HPDE6-E6E7 (cell line): ENCODE measurements around the gene UTY.

Experiments
- DNase-seq: peaks from one replicate; pipeline ENCODE4 v3.0.0; 2011; ENCODE audit warnings: missing footprints; ENCODE audit errors: extremely low spot score

Gene UTY

DNA sequence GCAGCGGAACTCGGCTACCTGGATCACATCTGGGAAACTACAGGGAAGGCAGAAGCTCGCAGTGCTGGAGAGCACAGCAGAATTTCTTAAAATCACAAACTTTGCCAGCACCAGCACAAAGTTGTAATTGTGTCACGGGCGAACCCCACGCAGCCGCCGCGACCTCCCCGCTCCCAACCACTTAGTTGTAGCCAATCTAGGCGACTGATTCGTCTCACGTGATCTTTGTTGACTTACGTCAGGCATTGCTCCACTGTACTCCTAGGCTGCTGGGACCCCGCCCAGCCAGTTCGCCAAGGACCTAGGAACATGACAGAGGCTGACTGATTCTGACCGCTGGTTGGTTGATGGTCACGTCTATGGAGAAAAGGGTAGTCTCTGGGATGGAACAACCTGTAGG lies at the start of gene UTY:
Gene UTY, minus strand, starts transcription at position 206 of the 400 bp plus-strand sequence. CDS start 368 bp downstream, outside the sequence.
- no peak for DNase-seq

DNA sequence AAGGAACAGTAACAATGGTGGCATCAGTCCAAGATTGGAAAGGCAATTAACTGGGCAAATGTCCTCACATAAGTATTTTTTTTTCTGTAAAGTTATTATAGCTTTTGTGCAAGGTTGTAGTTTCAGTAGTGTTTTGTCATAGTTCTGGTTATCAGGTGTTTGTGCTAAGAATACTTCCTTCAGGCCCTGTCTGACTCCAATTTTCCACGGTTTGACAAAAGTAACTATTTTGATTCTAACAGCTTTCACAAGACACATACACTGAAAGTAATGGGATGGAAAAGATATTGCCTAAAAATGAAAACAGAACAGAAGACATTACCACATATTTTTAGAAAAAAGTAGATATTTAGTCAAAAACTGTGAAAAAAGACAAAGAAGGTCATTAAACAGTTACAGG lies 40.6 kb upstream of the UTY start:
- DNase-seq: no peak

DNA sequence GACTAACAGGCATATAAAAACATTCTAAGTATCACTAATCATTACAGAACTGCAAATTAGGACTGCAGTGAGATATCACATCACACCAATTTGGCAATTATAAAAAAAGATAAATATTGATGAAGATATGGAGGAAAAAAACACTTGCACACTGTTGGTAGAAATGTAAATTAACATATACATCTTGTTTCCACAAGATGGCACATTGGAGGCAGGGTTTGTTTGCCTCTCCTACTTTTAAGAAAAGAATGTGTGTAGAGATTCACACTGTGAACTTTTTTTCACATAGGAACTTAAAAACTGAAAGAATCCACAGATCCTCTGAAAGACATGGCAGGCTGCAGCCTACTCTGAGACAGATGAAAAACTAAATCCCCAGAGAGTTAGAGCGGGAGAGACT lies 21.4 kb upstream of the UTY start:
- no peak for DNase-seq

DNA sequence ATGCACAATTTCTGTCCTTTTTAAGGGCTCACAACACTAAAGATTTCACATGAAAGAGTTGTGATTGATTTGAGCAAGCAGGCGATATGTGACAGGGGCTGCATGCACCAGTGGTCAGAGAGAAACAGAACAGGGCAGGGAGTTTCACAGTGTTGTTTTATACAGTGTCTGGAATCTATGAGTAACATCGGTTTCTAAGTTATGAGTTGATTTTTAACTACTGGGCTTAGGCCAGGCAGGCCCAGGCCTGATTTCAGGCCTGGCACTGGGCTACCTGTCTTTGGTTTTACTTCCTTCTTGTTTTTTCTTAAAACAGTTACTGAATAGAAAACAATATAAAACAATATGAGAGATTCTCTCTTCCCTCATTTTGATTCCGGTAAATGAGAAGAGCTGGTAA lies 13.9 kb upstream of the UTY start:
- no peak for DNase-seq

DNA sequence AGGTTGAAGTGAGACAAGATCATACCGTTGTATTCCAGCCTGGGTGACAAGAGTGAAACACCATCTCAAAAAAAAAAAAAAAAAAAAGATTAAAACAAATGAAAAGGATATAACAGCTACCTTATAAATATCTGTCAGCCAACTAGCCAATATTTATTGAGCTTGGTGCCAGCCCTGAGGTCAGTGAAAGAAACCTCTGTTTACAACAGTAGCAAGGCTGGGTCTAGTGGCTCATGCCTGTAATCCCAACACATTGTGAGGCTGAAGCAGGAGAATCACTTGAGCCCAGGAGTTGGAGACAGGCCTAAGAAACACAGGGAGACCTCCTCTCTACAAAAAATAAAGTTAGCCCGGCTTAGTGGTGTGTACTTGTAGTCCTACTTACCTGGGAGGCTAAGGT lies 12.6 kb upstream of the UTY start:
- no peak for DNase-seq

DNA sequence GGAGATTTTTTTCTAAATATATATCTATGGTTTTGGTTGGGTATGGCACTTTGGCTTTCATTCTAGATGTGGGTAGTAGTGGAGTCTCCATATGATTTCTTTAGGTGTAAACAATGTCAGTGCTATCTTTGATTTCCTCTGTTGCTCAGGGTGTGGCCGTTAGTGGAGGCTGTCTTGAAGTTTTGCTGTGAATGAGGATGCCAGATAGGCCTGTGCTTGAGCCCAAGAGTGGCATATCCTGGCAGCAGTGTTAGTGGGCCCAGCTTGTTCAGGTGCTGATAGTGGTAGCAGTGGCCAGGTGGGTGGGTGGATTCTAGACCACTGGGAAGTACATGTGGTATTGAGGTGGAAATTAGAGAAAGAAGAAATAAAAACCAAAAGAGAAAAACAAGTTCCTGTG lies 8.9 kb upstream of the UTY start:
- DNase-seq: no peak

DNA sequence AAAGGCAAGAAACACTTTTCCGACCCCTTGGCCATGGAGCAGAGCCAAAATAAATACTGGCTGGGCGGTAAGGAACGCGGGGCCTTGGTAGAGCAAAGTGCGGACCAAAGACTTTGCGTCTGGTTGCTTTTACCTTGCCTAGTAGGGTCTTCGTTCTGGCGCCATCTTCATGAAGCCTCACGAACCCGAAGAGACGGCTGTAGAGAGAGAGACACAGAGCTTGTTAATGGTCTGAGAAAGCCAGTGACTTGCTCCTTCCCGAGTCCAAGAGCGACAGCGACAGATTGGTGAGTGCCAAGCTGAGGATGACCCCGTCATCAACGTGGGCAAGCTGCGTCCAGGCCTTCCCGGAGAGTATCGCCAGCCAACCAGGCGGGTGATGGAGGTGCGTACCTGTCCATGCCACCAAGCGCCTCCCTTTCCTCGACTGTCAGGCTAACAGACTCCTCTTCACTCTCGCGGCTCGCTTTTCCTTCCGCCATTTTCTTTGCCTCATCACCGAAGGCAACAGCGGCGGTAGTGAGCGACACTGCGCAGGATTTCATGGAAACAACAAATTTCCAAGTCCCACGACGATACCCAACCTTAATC lies 617 bp downstream of the UTY start:
- DNase-seq: no peak

DNA sequence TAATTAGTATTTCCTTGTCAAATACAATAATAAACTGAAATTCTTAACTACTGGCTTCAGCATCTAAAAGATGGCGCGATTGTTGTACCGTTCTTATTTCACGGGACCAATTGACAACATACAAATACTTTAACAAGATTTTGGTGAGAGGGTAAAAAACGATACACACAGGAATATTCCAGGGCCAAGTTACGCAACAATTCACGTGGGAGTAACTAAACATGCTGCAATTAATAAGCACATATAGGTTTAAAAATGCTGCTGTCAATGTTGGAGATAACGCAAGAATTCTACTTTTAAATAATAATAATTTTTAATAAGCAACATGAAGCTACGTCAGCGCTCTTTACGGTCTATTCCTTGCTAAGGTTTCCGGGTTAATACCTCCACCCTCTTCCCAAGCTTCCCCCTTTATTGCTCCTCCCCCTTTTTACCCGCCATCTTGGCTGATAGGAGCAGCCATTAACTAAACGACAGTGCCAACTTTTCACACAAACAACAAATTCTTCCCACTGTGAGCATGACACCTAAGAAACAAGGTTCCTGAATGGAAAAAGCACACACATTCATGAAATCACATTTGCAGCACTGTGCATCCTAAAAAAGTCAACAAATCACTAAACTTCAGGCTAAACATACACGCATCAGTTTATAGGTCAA lies 1.6 kb downstream of the UTY start:
- DNase-seq: no peak

DNA sequence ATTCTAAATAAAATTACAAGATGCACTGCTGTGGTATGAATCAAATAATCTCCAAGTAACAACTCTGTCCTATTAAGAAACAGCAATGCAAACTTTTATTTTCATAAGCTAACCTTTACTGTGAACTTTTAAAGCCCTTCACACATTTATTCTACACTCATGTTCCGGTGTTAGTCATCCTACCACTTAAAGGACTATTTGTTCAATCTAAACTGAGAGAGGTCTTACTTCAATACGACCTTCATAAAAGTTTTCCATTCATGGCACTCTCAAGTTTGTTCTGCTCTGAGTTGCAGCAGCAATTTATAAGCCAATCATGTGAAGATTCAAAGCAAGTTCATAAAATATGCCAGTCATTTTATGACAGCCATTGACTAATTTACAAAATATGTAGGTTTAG lies 4.8 kb downstream of the UTY start:
- no peak for DNase-seq

DNA sequence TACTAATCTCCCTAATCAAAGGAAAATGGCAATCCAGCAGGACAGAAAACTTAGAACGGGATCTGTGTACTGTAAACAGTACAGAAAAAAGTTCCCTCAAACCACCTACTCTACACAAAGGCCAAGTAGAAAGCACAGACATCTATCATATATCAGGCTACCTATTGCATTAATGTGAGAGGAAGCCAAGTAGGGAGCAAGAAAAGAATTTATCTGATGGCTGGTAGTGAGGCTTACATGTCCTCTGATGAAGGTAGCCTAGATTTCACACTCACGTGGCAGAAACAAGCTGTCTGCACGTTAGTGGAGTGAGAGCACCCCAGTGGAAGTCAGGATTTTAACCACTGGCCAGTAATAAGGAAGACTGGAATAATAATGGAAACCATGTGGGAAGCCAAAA lies 28.3 kb downstream of the UTY start:
- DNase-seq: no peak

DNA sequence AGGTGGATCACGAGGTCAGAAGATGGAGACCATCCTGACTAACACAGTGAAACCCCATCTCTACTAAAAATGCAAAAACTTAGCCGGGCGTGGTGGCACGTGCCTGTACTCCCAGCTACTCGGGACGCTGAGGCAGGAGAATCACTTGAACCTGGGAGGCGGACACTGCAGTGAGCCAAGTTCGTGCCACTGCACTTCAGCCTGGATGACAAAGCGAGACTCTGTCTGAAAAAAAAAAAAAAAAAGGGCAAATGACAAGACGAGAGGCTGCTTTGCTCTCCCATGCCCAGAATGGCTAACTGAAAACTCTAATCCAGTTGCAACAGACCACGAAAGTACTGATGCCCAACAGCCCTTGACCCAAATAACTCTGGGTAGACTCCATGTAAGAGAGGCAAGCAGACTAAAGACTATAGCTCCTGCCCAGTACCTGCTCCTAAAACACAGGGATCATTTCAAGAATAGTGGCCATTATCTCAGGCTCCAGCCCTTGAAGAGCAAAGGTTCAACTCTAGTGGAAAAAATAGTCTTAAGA lies 29.2 kb downstream of the UTY start:
- DNase-seq: no peak

DNA sequence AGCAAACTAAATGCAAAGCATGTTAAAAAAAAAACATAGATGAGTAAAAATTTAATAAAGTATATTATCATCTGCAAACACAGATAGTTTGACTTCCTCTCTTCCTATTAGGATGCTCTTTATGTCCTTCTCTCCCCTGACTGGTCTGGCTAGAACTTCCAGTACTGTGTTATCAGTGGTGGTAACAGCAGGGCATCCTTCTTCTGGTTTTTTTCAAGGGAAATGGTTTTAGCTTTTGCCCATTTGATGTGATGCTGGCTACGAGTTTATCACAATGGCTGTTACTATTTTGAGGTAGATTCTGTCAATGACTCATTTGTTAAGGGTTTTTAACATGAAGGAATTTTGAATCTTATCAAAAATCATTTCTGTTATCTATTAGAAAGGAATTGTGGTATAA lies 34.3 kb downstream of the UTY start:
- no peak for DNase-seq

DNA sequence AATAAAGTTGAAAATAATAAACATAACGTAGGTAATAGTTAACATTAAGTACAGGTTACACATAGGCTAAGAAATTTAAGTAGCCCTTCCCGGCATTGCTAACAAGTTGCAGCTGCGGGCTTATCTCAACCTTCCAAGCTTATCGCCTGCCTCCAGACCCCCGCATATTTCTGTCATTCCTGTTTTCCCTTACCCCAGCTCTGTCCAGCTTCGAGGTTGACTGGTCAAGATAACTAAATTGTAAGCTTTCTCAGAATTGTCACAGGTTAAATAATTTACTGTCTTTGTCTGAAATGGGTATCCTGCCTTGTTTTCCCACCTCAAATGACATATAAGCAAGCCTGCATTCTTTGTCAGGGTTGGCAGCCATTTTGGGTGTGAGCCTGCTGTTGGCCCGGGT lies 36.7 kb downstream of the UTY start:
- DNase-seq: no peak

DNA sequence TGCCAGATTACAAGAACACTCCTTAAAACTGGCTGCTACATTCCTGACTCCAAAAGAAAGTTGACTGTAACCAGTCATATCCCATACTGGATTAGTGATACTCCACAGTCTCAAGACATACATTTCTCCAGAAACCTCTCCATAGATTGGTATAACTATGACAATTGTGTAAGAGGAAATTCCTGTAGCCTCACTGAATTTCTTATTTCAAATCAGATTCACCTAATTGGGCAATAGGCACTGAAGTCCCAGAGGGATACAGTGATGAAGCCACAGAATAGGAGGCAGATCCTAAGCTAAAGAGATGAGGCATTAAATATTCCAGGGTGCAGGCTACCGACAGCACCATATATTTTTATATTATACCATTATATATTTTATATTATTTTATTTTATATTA lies 39.0 kb downstream of the UTY start:
- DNase-seq: no peak

DNA sequence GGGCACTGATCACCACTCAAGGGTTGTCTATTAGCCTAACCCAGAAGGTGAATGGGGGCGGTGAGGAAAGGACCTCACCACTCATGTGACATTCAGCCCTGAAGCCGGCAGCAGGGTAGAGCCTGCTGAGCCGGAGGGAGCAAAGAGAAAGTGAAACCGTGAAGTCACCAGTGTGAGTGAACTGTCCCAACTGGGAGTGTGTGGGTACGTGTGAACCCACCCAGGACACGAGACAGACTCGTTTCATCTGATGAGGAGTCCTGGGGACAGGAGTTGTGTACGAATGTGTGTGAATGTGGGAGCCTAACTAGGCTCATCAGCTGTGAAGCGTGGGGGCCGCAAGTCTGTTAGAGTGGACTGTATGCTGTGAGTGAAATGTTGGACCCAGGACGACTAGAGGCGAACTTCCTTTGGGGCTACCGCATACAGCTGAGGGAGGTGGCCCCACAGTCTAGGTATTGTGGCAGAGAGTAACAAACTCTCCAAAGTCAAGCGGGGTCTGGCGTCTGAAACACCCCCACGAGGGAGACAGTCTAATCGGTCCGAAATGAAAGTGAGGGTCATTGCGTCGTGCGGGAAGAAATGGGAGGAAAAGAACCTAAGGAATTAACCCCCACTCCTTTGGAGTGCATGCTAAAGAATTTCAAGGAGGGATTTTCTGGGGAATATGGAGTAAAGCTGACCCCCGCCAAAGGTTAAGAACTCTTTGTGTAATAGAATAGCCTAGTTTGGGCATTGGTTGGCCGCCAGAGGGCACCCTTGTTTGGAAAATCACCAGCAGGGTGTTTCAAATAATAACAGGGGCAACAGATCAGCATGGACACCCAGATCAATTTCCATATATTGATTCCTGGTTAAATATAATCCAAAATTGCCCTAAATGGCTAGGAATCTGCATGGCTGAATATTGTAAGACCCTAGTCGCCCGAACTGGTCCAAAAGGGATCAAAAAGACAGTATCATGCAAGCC lies 43.6 kb downstream of the UTY start:
- DNase-seq: no peak

DNA sequence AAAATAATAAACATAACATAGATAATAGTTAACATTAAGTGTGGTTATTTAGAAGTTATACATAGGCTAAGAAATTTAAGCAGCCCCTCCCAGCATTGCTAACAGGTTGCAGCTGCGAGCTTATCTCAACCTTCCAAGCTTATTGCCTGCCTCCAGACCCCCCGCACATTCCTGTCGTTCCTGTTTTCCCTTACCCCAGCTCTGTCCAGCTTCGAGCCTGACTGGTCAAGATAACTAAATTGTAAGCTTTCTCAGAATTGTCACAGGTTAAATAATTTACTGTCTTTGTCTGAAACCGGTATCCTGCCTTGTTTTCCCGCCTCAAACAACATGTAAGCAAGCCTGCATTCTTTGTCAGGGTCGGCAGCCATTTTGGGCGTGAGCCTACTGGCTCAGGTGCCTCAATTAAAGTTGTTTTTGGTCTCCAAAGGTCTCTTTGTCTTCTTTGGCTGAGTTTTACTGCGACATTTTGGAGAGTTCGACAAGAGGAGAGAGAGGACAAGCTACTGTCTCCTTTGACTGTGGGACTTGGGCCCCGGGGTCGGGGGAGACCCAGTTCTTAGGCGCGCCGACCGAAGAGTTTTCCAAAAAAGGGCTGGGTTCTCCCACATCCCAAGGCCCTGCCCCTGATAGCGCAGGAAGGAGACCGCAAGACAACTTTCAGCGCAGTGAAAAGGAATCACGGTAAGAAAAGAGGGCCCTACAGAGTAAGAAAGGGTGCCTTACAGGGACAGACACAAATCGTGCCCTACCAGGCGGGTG lies 44.4 kb downstream of the UTY start:
- DNase-seq: no peak

DNA sequence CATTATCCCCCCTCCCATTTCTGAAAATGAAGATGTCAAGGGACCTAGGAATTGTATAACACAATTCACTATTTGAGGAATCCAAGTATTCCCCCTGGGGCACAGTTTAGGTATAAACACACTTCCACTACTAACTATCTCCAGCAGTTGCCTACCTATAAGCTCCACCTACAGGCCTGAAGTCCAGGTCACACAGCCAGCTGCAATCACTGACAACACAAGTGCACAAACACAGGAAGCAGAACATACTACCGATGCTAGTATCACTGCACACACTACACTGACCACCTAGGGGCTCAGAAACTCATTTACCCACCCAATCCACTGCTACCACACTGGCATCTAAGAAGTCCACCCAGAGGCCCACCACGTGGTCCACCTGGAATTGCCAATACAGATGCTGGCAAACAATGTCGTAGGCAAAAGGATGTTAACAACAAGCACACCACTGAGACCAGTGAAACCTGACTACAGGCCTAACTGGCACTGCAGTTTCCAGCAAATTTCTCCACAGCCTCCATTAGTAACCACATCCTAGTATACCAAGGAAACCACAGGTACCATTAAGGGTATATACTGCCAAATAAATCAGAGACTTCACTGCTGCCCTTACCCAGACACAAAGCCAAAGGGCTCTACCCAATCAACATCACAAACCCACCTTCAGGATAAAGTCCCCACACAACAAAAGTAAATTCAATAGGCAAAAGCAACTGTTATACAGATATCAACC lies 47.4 kb downstream of the UTY start:
- no peak for DNase-seq

DNA sequence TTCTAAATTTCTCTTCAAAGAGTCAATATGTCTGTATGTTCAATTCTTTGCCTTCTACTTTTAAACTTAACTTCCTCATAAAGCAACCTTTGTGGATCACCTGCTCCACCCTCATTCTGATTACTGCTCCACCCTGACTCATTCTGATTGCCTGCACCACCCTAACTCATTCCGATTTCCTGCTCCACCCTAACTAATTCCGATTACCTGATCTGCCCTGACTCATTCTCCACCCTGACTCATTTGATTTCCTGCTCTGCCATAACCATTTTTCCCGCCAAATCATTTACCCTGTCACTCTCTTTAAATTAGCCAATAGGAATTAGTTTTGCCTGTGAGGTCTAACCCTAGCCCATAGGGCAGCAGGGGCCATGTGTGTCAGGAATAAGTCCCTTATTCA lies 50.3 kb downstream of the UTY start:
- DNase-seq: no peak

DNA sequence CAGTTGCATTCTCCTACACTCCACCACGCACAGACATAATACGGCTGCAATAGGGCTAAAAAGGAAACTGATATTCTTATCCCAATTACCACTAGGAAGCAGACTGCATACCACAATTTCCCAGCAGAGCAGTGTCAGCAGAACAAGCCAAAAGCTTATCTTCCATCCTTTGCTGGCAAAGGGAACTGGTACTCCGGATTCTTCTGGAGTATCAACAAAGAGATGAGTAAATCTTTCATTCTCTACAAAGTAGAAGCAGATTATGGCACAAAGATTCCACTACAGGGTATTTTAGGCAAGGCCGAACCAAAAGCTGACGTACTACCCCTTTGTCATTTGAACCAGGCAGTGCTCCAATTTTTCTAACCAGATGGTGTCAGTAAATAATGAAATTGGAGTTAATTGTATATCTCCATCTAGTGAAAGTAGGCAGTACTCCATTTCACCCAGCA lies 56.5 kb downstream of the UTY start:
- no peak for DNase-seq

DNA sequence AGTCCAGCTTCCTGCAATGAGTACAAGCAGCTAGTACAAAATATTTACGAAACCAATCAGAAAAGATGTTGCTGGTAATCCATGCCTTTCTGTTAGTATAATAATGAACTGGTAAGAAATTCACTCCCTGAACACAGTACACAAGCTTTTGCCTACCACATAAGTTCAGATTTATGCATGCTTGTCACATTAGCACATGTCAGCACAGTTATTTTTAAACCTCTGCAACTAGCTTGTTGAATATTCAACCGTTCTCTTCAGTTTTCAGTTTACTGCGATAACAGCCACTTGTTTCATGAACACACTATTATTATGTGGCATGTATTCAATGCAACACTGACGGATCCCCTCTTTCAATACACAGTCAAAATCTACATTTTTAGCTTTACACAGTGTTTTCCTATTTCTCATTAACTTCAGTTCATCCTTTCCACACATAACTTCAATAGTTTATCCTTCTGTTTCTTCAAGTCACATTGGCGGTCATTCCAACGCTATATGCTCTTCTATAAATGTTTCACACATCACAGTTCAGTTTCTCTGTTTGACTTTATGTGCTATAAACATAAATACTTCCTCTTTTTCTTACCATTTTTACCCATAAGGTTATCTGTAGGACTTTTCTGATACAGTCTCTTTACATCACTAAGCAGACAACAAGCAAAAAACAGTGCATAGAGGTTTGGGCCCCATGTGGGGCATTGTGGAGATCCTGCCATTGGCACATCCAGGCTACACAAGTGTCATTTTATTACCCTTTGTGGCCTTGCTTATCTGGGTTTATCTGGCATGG lies 62.8 kb downstream of the UTY start:
- no peak for DNase-seq
